HG03571 (cell line): ENCODE results near the gene MDM2.

Experiments
- ATAC-seq: cut with Tn5 transposase; IDR thresholded peaks from one replicate; pipeline ENCODE4 v1.9.1; 2021; ENCODE audit not compliant: unreplicated experiment

The MDM2 gene

DNA sequence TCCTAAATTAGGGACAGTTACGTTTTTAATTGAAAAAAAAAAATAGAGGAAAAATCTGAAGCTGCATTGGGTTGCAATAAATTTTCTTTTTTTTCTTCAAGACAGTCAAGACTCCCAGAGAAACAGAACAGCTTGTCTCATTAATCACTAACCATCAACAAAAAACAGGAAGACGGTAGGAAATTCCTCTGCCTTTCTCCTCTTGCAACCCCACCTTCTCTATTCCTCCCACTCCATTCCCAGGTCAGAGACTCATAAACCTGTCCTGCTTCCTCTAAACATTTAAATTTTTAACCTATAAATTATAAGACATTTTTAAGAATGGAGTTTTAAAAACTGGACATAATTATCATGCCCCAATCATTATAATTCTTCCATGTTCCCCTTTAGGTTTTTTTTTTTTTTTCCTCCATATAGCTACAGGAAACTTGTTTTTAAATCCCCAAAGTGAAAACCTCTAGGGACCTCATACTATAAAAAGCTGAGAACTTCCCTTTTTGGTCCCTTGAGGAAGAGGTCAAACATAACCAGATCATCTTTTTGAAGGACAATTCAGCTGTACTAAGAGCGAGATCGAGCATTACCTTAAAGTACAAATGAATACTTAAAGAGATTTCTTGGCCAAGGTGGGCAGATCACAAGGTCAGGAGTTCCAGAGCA lies 89.0 kb downstream of the MDM2 start:
- ATAC-seq, result no peak

GRCh38 chr12:68899251-68899771 lies 91.3 kb downstream of the MDM2 start:
- ATAC-seq, result no peak

GRCh38 chr12:68900241-68900640 lies 92.3 kb downstream of the MDM2 start:
- no peak for ATAC-seq
